HCT116 (cell line): ENCODE results near the gene SLC43A3. TPM values are rescaled to one million over a fixed set of nuclear protein-coding genes. Genes with fewer than 3 reads are reported as not detected.

Experiments used
- ATAC-seq: fragments of 200-7000 bp; cut with Tn5 transposase; 2 replicates; pipeline ENCODE4 v1.9.1; 2020; ENCODE audit warnings: mild to moderate bottlenecking, moderate library complexity
- BruUV-seq: library from RNA; stranded (reverse); fragments of 400-500 nt; replicated peaks from 2 replicates; lab custom pipeline; 2021; lab: Mats Ljungman, UMichigan
- CTCF ChIA-PET: fragments of 300-600 bp; sonication (Branson Sonifier 250); formaldehyde crosslinking; loops from one replicate; lab custom pipeline; 2021; ENCODE audit warnings: antibody characterized with exemption; lab: Charles Lee
- POLR2A ChIA-PET: fragments of 300-600, 350-600 bp; sonication (Branson Sonifier 250); formaldehyde crosslinking; loops from one replicate; lab custom pipeline; 2021; ENCODE audit warnings: antibody characterized with exemption; lab: Charles Lee
- RAD21 ChIA-PET, 2 experiments: fragments of 300-600 bp; sonication (Branson Sonifier 250); formaldehyde crosslinking; loops; one replicate each; lab custom pipeline; 2023; ENCODE audit warnings: low total read pairs in 2 of 2; ENCODE audit not compliant: uncharacterized antibody in 2 of 2, unreplicated experiment in 2 of 2, low non-redundant PET in 1 of 2; lab: Charles Lee
- DNase-seq: peaks from one replicate; pipeline ENCODE4 v3.0.0-alpha.2; 2010; ENCODE audit warnings: low read depth, low spot score
- H2AFZ ChIP-seq: fragments of 200-600 bp; shearing (Covaris generic), sonication (generic); 2 replicates; pipeline ENCODE4 v1.6.1; 2017; ENCODE audit warnings: low read depth, mixed run types, mixed read lengths, antibody characterized with exemption, low read length; ENCODE audit not compliant: poor library complexity, severe bottlenecking
- H3K27ac ChIP-seq: 2 replicates; pipeline ENCODE4 v1.5.1; 2012; ENCODE audit warnings: low read depth, low read length
- H3K27me3 ChIP-seq: fragments of 200-600 bp; sonication (generic); 2 replicates; pipeline ENCODE4 v1.6.1; 2016; ENCODE audit warnings: mixed run types, low read length, mixed read lengths; ENCODE audit not compliant: insufficient read depth
- H3K36me3 ChIP-seq, 2 experiments: fragments of 200-500 bp in 1 of 2; fragments of 200-600 bp in 1 of 2; sonication (Bioruptor generic) in 1 of 2; sonication (generic) in 1 of 2; 2 replicates each; pipeline versions ENCODE4 v1.5.1 to v1.6.1; 2014 to 2016; ENCODE audit warnings: low read length in 2 of 2, inconsistent platforms in 1 of 2, mixed read lengths in 1 of 2, mixed run types in 1 of 2; ENCODE audit not compliant: insufficient read depth in 2 of 2, control insufficient read depth in 1 of 2
- H3K4me1 ChIP-seq, 2 experiments: fragments of 200-600 bp in 1 of 2; sonication (generic) in 1 of 2; 2 replicates each; pipeline versions ENCODE4 v1.5.1 to v1.6.1; 2012 to 2017; ENCODE audit warnings: low read length in 2 of 2, inconsistent platforms in 1 of 2, mild to moderate bottlenecking in 1 of 2, mixed read lengths in 1 of 2, mixed run types in 1 of 2, moderate library complexity in 1 of 2; ENCODE audit not compliant: insufficient read depth in 2 of 2, control insufficient read depth in 1 of 2
- H3K4me2 ChIP-seq: fragments of 200-600 bp; sonication (generic); 2 replicates; pipeline ENCODE4 v1.6.1; 2017; ENCODE audit warnings: mixed run types, low read length, mixed read lengths
- H3K4me3 ChIP-seq, 2 experiments: fragments of 200-600 bp in 1 of 2; sonication (generic) in 1 of 2; replicated peaks in 1 of 2; 2 replicates each; pipeline ENCODE4 v1.5.1; 2011 to 2016; ENCODE audit warnings: low read length in 2 of 2, control low read depth in 1 of 2, low read depth in 1 of 2, mild to moderate bottlenecking in 1 of 2, mixed read lengths in 1 of 2, mixed run types in 1 of 2
- H3K79me2 ChIP-seq: fragments of 200-600 bp; sonication (generic); 2 replicates; pipeline ENCODE4 v1.6.1; 2017; ENCODE audit warnings: mild to moderate bottlenecking, mixed run types, low read length, moderate library complexity, mixed read lengths; ENCODE audit not compliant: insufficient read depth
- H3K9ac ChIP-seq: fragments of 200-600 bp; sonication (generic); 2 replicates; pipeline ENCODE4 v1.6.1; 2016; ENCODE audit warnings: low read length, mixed read lengths
- H3K9me2 ChIP-seq: fragments of 200-600 bp; sonication (generic), shearing (Covaris generic); 2 replicates; pipeline ENCODE4 v1.6.1; 2017; ENCODE audit warnings: mixed run types, mild to moderate bottlenecking, moderate library complexity; ENCODE audit not compliant: insufficient read depth
- H3K9me3 ChIP-seq, 2 experiments: fragments of 200-500 bp in 1 of 2; fragments of 200-600 bp in 1 of 2; sonication (Bioruptor generic) in 1 of 2; sonication (generic) in 1 of 2; 2 replicates each; pipeline ENCODE4 v1.6.1; 2014 to 2017; ENCODE audit warnings: low read length in 2 of 2, mixed read lengths in 2 of 2, inconsistent platforms in 1 of 2, low read depth in 1 of 2, mild to moderate bottlenecking in 1 of 2, mixed run types in 1 of 2, moderate library complexity in 1 of 2; ENCODE audit not compliant: control insufficient read depth in 1 of 2, insufficient read depth in 1 of 2
- H4K20me1 ChIP-seq: fragments of 200-600 bp; sonication (generic), shearing (Covaris generic); 2 replicates; pipeline ENCODE4 v1.6.1; 2017; ENCODE audit warnings: mixed run types, mild to moderate bottlenecking, moderate library complexity; ENCODE audit not compliant: insufficient read depth
- ATF3 ChIP-seq: IDR thresholded peaks from 2 replicates; pipeline ENCODE4 v1.6.1; 2012
- CBX3 ChIP-seq: IDR thresholded peaks from 2 replicates; pipeline ENCODE4 v1.6.1; 2012; ENCODE audit warnings: low read depth
- CTCF ChIP-seq, 3 experiments: fragments of 200-600 bp in 1 of 3; sonication (generic) in 1 of 3; IDR thresholded peaks in 2 of 3; conservative IDR thresholded peaks in 1 of 3; 2 replicates each; pipeline ENCODE4 v1.5.1; 2012 to 2017; ENCODE audit warnings: low read depth in 2 of 3, low read length in 2 of 3, antibody characterized with exemption in 1 of 3, borderline replicate concordance in 1 of 3, control low read depth in 1 of 3, mild to moderate bottlenecking in 1 of 3, mixed read lengths in 1 of 3, mixed run types in 1 of 3, moderate library complexity in 1 of 3; ENCODE audit not compliant: insufficient read depth in 1 of 3
- EGR1 ChIP-seq: IDR thresholded peaks from 2 replicates; pipeline ENCODE4 v1.6.1; 2012; ENCODE audit warnings: low read depth
- ELF1 ChIP-seq: IDR thresholded peaks from 2 replicates; pipeline ENCODE4 v1.6.1; 2012; ENCODE audit warnings: low read depth, borderline replicate concordance
- EZH2 ChIP-seq: fragments of 200-600 bp; sonication (generic); IDR thresholded peaks from 2 replicates; pipeline ENCODE4 v1.6.1; 2017; ENCODE audit warnings: antibody characterized with exemption, mixed run types
- JUND ChIP-seq: IDR thresholded peaks from 2 replicates; pipeline ENCODE4 v1.6.1; 2012
- MAX ChIP-seq: IDR thresholded peaks from 2 replicates; pipeline ENCODE4 v1.6.1; 2012
- POLR2A ChIP-seq: IDR thresholded peaks from 2 replicates; pipeline ENCODE4 v1.7.0; 2011; ENCODE audit warnings: borderline replicate concordance; ENCODE audit not compliant: insufficient read depth, insufficient read length; ENCODE audit errors: extremely low read depth
- POLR2AphosphoS5 ChIP-seq: IDR thresholded peaks from 2 replicates; pipeline ENCODE4 v1.6.1; 2011; ENCODE audit warnings: mild to moderate bottlenecking, low read depth, low read length, moderate library complexity
- RAD21 ChIP-seq: IDR thresholded peaks from 2 replicates; pipeline ENCODE4 v1.6.1; 2012; ENCODE audit warnings: low read depth, mild to moderate bottlenecking
- REST ChIP-seq: IDR thresholded peaks from 2 replicates; pipeline ENCODE4 v1.6.1; 2012; ENCODE audit warnings: low read depth
- SIN3A ChIP-seq: IDR thresholded peaks from 2 replicates; pipeline ENCODE4 v1.6.1; 2012; ENCODE audit warnings: low read depth
- SRF ChIP-seq: IDR thresholded peaks from 2 replicates; pipeline ENCODE4 v1.6.1; 2012; ENCODE audit warnings: low read depth
- YY1 ChIP-seq: IDR thresholded peaks from 2 replicates; pipeline ENCODE4 v1.6.1; 2011; ENCODE audit warnings: low read length, low read depth, moderate library complexity, mild to moderate bottlenecking; ENCODE audit not compliant: insufficient replicate concordance; ENCODE audit errors: extremely low read depth
- ZBTB33 ChIP-seq: IDR thresholded peaks from 2 replicates; pipeline ENCODE4 v1.6.1; 2011; ENCODE audit warnings: mild to moderate bottlenecking, low read length, moderate library complexity; ENCODE audit not compliant: insufficient replicate concordance; ENCODE audit errors: extremely low read depth
- ZNF274 ChIP-seq: fragments of 200-500 bp; sonication (Bioruptor generic); IDR thresholded peaks from 2 replicates; pipeline ENCODE4 v1.6.1; 2014; ENCODE audit warnings: mild to moderate bottlenecking, low read depth, low read length, inconsistent platforms
- intact Hi-C: fragments of 100-400 bp; cut with micrococcal nuclease; formaldehyde crosslinking; loops from 2 replicates; pipeline ENCODE4 v1.10.0; 2022
- total RNA-seq: library from RNA; stranded (reverse); gene quantifications from one replicate; pipeline ENCODE4 v1.2.1, GENCODE V29; 2021; ENCODE audit not compliant: unreplicated experiment

SLC43A3 gene
- total RNA-seq, 1 experiment from 2014 or later: 36.9 TPM

GRCh38 chr11:57474803-57475115 lies 47.8 kb upstream of the SLC43A3 start:
- BruUV-seq: no TSS peak

More at GRCh38 chr11:57474803-57475115, 47.8 kb upstream of the SLC43A3 start:
- Histone ChIP-seq H4K20me1 (no peaks in the 10 kb centered on the region), H2AFZ (no peak overlapping the region), H3K4me3 (no peak overlapping the region), H3K9ac (no peak overlapping the region), H3K9me2 (no peaks in the 10 kb centered on the region), H3K4me1 (no peaks in the 10 kb centered on the region), H3K9me3 (no peaks in the 10 kb centered on the region), H3K4me2 (no peak overlapping the region), H3K79me2 (no peaks in the 10 kb centered on the region), H3K36me3 (peaks cover 0 to 2% of the 10 kb centered on the region in 2 experiments; a peak in 2 of 4 replicates), H3K27ac (no peak overlapping the region), H3K27me3 (no peaks in the 10 kb centered on the region)
- DNase-seq (no peak), ATAC-seq (no peak)
- ChIA-PET CTCF (interaction anchor here (0.7 to 0.9 kb wide), 2 partner anchors 17 to 19 kb away, joined by 3 to 4 read pairs; no protein-coding TSS in a partner anchor), RAD21 (no interaction called here), POLR2A (no interaction called here)
- TF ChIP-seq MAX: no peak
- TF ChIP-seq RAD21: no peak
- TF ChIP-seq REST: no peak
- TF ChIP-seq SIN3A: no peak
- no peak for TF ChIP-seq ELF1
- TF ChIP-seq JUND: no peak
- TF ChIP-seq EZH2: no peak
- TF ChIP-seq ATF3: no peak
- TF ChIP-seq ZBTB33: no peak
- no peak for TF ChIP-seq CBX3
- no peak for TF ChIP-seq POLR2A
- no peak for TF ChIP-seq SRF
- no peak for TF ChIP-seq CTCF (IDR thresholded peaks at IDR 0.05 in 2 of 3, conservative IDR thresholded peaks at IDR 0.05 in 1 of 3; ENCODE audit: borderline replicate concordance in 1 of 3, insufficient read depth in 1 of 3, low read depth in 2 of 3, low read length in 2 of 3)
- TF ChIP-seq ZNF274: no peak
- no peak for TF ChIP-seq EGR1
- TF ChIP-seq POLR2AphosphoS5: no peak
- no peak for TF ChIP-seq YY1
- intact Hi-C loops: no loop called here
